CD4-positive, alpha-beta T cell treated with Interleukin-4 for 1 hour (primary cell): ENCODE data around the gene CTSL.
"Not testable (repeated sequence)": the region's sequence is repeated elsewhere in the genome, so short reads cannot be mapped to it uniquely, and the experiment has no call there.

ENCODE experiments used
- DNase-seq, 2 donors: peaks; one replicate each; pipeline ENCODE4 v3.0.0-alpha.2; 2020 to 2022

The CTSL gene

DNA sequence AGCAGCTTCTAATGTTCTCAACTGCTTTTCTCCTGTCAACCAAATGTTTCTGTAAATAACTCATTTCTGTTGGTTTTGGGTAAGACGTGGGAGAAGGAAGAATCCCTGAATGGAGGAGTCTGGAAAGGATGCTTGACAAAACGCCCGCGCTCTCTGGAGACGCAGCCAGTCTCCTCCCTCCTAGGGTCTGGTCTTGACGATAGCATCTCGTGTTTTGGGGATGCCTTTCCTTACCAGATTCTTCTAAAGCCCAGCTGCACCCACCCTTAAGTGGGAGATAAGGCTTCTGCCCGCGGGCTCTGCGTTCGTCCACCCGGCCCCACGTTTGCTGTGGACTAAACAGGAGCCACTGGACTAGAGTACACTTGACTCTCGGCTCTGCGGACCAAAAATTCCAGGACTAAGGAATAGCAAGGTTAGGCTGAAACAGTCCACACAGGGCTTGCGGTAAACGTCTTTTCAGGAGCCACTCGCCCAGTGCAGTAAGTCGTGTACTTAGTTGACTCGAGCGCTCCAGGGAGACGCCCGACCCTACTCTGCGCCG, 491 bp upstream of the CTSL start:
- no peak for DNase-seq

DNA sequence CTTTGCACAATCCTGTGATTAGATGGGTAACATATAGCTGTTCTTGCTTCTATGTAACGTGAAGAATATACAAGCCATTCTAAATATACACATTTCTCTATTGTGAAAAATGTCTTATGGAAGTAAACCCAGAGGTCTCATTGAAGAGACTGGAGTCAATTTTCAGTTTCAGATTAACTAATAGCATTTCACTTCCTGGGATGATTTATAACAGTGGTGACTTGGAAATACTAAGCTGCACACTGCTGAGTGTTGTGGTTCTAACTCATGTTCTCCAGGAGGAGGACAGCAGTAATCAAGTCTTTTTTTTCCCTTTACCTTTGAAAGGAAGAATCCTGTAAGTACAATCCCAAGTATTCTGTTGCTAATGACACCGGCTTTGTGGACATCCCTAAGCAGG, 3.3 kb downstream of the CTSL start:
- DNase-seq, result no peak

GRCh38 chr9:87731321-87731720, 5.4 kb downstream of the CTSL start:
- DNase-seq, result no peak

GRCh38 chr9:87732344-87732743, 6.4 kb downstream of the CTSL start:
- DNase-seq, result no peak

- no peak for DNase-seq
These were observed 6.8 kb downstream of the CTSL start for GRCh38 chr9:87732756-87733155.

GRCh38 chr9:87733273-87734052, 7.5 kb downstream of the CTSL start:
- no peak for DNase-seq

DNA sequence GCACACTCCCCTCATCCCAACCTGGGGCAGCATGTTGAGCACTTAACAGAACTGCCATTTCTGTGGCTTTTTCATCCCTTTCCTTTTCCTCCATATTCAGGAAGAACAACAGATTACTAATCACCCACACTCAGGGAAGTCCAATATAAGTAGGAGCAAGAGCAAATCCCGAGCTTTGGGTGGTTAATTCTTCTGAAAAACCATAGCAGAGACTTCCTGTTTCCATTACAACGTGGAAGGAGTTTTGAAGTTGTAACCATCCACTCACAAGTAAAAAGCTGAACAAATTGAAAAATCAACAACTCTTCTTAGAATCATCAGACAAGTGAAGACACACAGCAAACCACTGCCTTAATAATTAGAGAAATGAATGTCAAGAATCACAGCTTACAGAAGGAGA, 8.2 kb downstream of the CTSL start:
- no peak for DNase-seq

DNA sequence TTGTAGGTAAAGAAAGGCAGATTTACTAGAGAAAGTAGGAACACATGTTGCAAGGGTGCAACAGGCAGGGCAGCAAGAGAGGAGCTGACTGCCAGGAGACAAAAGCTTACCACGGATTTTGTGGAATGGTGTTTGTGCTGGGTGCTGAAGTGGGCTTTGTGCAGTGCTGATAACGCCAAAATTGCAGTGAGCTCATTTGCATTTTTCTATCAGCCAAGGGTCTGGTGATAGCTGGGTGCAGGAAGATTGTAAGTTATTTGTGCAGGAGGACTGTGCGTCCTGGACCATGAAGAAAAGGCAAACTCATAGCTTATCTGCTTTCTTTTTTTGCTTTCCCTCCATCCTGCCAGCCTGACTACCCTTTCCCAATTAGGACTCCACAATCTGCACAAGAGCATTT, 13.6 kb downstream of the CTSL start:
- no peak for DNase-seq

- no peak for DNase-seq
These were observed 14.3 kb downstream of the CTSL start for GRCh38 chr9:87740209-87740608.

GRCh38 chr9:87741326-87741725, 15.4 kb downstream of the CTSL start:
- DNase-seq, result no peak

DNA sequence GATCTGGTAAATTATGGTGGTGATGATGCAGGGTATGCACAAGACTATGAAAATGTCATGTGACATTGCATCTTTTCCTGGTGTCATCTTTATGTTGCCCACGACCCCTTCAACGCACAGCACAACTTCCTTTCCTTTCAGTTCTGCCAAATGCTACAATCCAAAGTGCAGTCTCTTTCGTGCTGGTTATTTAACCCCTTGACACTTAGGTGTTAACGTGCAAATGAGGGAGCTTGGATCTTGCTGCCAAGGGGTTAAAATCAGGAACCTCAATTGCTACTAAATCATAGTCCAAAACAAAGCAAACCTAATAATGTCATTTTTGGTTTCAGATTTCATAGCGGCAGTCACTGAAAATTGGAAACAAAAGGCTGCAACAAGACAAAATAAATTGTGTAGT, 16.0 kb downstream of the CTSL start:
- no peak for DNase-seq

DNA sequence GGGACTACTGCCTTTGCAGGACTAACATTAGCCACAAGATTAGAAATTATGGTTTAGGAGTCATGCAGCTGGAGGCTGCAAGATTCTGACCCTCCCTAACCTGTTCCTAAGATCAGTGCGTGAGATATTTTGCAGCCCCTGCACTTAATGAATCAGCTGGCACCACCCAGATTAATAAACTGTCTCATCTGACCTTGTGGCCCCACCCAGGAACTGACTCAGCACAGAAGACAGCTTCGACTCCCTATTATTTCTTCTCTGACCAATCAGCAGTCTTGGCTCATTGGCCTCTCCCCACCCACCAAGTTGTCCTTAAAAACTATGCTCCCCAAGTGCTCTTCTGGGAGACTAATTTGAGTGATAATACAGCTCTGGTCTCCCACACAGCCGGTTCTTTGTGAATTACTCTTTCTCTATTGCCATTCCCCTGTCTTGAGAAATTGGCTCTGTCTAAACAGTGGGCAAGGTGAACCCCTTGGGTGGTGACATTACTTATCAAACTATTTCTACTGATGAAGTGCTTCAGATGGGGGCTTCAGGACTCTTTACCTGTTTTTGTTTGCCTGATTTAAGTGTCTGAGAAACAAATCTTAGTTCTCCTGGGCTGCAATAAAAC, 17.0 kb downstream of the CTSL start:
- no peak for DNase-seq

- not testable (repeated sequence) for DNase-seq
These were observed 18.3 kb downstream of the CTSL start for GRCh38 chr9:87744247-87744646.

GRCh38 chr9:87746186-87746585, 20.3 kb downstream of the CTSL start:
- DNase-seq, result no peak

- no peak for DNase-seq
These were observed 23.0 kb downstream of the CTSL start for GRCh38 chr9:87748881-87749280.

GRCh38 chr9:87749335-87750035, 23.6 kb downstream of the CTSL start:
- DNase-seq, result no peak

GRCh38 chr9:87750726-87751125, 24.8 kb downstream of the CTSL start:
- no peak for DNase-seq

- no peak for DNase-seq
These were observed 25.5 kb downstream of the CTSL start for GRCh38 chr9:87751423-87751822.

GRCh38 chr9:87751868-87752267, 25.9 kb downstream of the CTSL start:
- DNase-seq, result no peak

DNA sequence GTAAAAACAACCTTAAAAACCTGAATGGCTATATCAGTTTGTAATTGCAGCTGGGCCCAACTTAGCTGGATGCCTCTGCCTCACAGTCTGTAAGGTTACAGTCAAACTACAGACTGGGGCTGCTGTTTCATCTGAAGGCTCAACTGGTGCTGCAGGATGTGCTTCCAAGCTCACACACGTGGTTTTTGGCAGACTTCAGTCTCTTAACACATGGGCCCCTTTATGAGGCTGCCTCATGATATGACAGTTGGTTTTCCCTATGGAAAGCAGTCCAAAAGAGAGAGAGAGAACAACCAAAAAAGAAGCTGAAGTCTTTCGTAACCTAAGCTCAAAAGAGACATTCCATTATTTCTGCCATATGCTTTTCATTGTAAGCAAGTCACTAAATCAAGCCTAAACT, 27.4 kb downstream of the CTSL start:
- DNase-seq, result no peak

DNA sequence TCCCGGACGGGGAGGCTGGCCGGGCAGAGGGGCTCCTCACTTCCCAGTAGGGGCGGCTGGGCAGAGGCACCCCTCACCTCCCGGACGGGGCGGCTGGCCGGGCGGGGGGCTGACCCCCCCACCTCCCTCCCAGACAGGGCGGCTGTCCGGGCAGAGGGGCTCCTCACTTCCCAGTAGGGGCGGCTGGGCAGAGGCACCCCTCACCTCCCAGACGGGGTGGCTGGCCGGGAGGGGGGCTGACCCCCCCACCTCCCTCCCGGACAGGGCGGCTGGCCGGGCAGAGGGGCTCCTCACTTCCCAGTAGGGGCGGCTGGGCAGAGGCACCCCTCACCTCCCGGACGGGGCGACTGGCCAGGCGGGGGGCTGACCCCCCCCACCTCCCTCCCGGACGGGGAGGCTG, 32.4 kb downstream of the CTSL start:
- not testable (repeated sequence) for DNase-seq

DNA sequence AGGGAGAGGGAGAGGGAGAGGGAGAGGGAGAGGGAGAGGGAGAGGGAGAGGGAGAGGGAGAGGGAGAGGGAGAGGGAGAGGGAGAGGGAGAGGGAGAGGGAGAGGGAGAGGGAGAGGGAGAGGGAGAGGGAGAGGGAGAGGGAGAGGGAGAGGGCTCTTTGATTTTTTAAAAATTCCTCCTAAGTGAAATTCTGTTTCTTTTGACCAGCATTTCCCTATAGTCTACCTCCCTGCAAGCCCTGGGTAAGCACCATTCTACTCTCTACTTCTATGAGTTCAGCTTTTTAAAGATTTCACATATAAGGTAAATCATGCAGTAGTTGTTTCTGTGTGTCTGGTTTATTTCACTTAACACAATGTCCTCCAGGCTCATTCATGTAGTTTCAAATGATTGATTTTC, 34.1 kb downstream of the CTSL start:
- DNase-seq, result not testable (repeated sequence)

DNA sequence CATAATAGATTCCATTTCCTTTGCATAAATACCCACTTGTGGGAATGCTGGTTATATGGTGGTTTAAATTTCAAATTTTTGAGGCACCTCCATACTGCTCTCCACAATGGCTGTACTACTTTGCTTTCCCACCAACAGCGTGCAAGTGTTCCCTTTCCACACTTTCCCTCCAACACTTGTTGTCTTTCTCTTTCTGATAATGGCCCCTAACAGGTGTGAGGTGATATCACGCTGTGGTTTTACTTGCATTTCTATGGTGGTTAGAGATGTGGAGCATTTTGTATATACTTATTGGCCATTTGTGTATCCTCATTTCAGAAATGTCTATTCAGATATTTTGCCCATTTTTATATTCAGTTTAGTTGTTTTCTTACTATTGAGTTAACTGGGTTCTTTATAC, 34.6 kb downstream of the CTSL start:
- DNase-seq, result no peak

- no peak for DNase-seq
These were observed 37.4 kb downstream of the CTSL start for GRCh38 chr9:87763286-87763685.
